Activated T-helper 1 cell treated with anti-CD3 and anti-CD28 coated beads, Interleukin-12 subunit alpha, Interleukin-12 subunit beta, Interleukin-2, Interleukin-4 antibody, amounts not matched to agents 30 ng/mL and 10 ng/mL and 1 ng/mL, durations not matched to agents 14 hours and 24 hours and 36 hours (primary cell): ENCODE measurements around the gene CAMTA1. TPM values are rescaled to one million over a fixed set of nuclear protein-coding genes. Genes with fewer than 3 reads are reported as not detected.

Experiments used
- DNase-seq: peaks from one replicate; pipeline ENCODE4 v3.0.0; 2021; ENCODE audit warnings: low spot score
- H3K27ac Mint-ChIP-seq: one replicate; pipeline ENCODE4 v1.8.0; 2021; ENCODE audit warnings: mild to moderate bottlenecking, mixed read lengths
- H3K27me3 Mint-ChIP-seq: one replicate; pipeline ENCODE4 v1.8.0; 2022; ENCODE audit warnings: mild to moderate bottlenecking, moderate library complexity, mixed read lengths; ENCODE audit not compliant: insufficient read depth
- H3K36me3 Mint-ChIP-seq: one replicate; pipeline ENCODE4 v1.8.0; 2021; ENCODE audit warnings: low read depth, mixed read lengths
- H3K4me1 Mint-ChIP-seq: one replicate; pipeline ENCODE4 v1.8.0; 2021; ENCODE audit warnings: low read depth, mixed read lengths
- H3K4me3 Mint-ChIP-seq: one replicate; pipeline ENCODE4 v1.8.0; 2021; ENCODE audit warnings: mild to moderate bottlenecking, moderate library complexity, mixed read lengths
- H3K9me3 Mint-ChIP-seq: one replicate; pipeline ENCODE4 v1.8.0; 2021; ENCODE audit warnings: mixed read lengths
- intact Hi-C: fragments of 100-400 bp; cut with micrococcal nuclease; formaldehyde crosslinking; loops from one replicate; pipeline ENCODE4 v1.15.1; 2024
- total RNA-seq: library from RNA; stranded (reverse); gene quantifications from 2 replicates; pipeline ENCODE4 v1.2.3, GENCODE V29; 2022

Gene CAMTA1
- total RNA-seq, 1 donor from 2014 or later: 57.2 TPM

DNA sequence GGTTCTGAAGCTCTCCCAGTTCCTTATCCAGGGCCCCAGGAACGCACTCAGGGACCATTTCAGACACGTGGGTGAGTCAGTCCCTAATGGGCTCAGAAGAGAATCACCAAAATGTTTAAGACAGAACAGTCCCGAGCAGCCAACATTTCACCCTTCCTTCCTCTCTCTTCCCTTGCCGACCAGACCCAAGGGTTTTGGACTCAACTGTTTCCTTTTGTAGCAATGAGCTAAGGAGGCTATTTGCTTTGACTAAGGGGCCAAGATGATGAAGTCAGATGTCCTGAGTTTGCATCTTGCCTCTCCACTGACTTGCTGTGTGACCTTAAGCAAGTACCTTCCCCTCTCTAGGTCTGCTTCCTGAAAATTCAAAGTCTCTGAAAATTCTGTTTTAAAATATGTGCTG is 513.5 kb downstream of the CAMTA1 start:
- intact Hi-C loops: no loop called here
- Mint-ChIP-seq H3K4me3 (no peak overlapping the region), H3K27ac (no peak overlapping the region), H3K36me3 (no peaks in the 10 kb centered on the region), H3K27me3 (peaks cover 4% of the 10 kb centered on the region), H3K9me3 (no peaks in the 10 kb centered on the region), H3K4me1 (no peaks in the 10 kb centered on the region)
- no peak for DNase-seq

DNA sequence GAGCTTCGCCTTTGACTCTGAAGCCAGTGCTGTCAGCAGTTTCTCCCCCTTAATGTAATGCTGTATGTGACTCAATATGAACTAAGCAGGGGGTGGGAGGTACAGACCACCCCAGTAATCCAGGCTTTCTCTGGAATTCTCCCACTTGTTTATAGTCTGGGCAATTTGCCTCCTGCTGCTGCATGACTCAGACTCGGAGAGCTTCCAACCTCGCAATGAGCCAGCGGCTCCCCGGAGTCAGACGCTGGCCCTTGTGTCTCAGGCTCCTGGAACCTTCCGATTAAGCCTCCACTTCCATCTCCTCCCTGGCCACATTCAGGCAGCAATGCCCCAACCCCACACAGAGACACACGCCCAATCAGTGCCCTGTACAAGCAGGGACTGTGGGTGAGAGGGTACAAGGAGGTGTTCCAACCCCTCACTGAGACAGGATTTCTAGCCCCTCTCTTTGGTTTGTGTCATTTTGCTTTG is 514.1 kb downstream of the CAMTA1 start:
- intact Hi-C loops: no loop called here
- Mint-ChIP-seq H3K27me3 (peaks cover 4% of the 10 kb centered on the region), H3K36me3 (no peaks in the 10 kb centered on the region), H3K4me1 (no peaks in the 10 kb centered on the region), H3K9me3 (no peaks in the 10 kb centered on the region), H3K27ac (no peak overlapping the region), H3K4me3 (no peak overlapping the region)
- DNase-seq: no peak

- no peaks in the 10 kb centered on the region for H3K4me1 Mint-ChIP-seq
- DNase-seq: no peak
- H3K4me3 Mint-ChIP-seq: no peak overlapping the region
- H3K36me3 Mint-ChIP-seq: no peaks in the 10 kb centered on the region
- no peak overlapping the region for H3K27ac Mint-ChIP-seq
- H3K9me3 Mint-ChIP-seq: no peaks in the 10 kb centered on the region
- intact Hi-C loops: no loop called here
- peaks cover 4% of the 10 kb centered on the region for H3K27me3 Mint-ChIP-seq
These were observed 514.7 kb downstream of the CAMTA1 start for GRCh38 chr1:7299994-7300393.

- intact Hi-C loops: no loop called here
- no peaks in the 10 kb centered on the region for H3K36me3 Mint-ChIP-seq
These were observed 515.8 kb downstream of the CAMTA1 start for GRCh38 chr1:7300893-7301663.

GRCh38 chr1:7301664-7301981 is 516.4 kb downstream of the CAMTA1 start:
- no peak for DNase-seq
- Mint-ChIP-seq H3K4me3 (no peak overlapping the region), H3K36me3 (no peaks in the 10 kb centered on the region), H3K27ac (no peak overlapping the region), H3K9me3 (no peaks in the 10 kb centered on the region), H3K4me1 (no peaks in the 10 kb centered on the region), H3K27me3 (peaks cover 4% of the 10 kb centered on the region)
- intact Hi-C loops: no loop called here

More at GRCh38 chr1:7300893-7301663, 515.8 kb downstream of the CAMTA1 start:
- no peak overlapping the region for H3K27ac Mint-ChIP-seq
- peaks cover 4% of the 10 kb centered on the region for H3K27me3 Mint-ChIP-seq
- no peaks in the 10 kb centered on the region for H3K9me3 Mint-ChIP-seq
- no peak overlapping the region for H3K4me3 Mint-ChIP-seq
- DNase-seq: no peak
- H3K4me1 Mint-ChIP-seq: no peaks in the 10 kb centered on the region

- Mint-ChIP-seq H3K4me3 (no peak overlapping the region), H3K27me3 (peaks cover 4% of the 10 kb centered on the region), H3K4me1 (no peaks in the 10 kb centered on the region), H3K27ac (no peak overlapping the region), H3K9me3 (no peaks in the 10 kb centered on the region), H3K36me3 (no peaks in the 10 kb centered on the region)
- DNase-seq: no peak
- intact Hi-C loops: no loop called here
These were observed 516.9 kb downstream of the CAMTA1 start for GRCh38 chr1:7302126-7302525.

DNA sequence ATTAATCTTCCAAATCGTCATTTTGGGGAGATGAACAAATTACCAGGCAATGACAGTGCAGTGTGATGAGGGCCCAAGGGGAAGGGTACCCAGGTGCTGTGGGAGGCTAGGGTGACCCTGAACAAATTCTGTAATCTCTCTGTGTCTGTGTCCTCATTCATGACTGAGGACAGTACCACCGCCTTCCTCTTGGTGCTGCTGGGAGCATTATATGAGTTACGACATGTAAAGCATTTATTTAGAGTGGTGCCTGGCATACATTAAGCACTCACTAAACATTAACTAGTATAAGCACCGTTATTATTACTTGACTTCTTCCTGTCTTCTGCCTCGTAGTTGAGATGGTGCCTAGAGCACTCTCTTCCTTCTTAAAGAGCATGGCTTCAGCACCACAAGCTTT is 517.6 kb downstream of the CAMTA1 start:
- DNase-seq: no peak
- intact Hi-C loops: no loop called here
- H3K9me3 Mint-ChIP-seq: no peaks in the 10 kb centered on the region
- no peaks in the 10 kb centered on the region for H3K36me3 Mint-ChIP-seq
- H3K4me3 Mint-ChIP-seq: no peak overlapping the region
- H3K27ac Mint-ChIP-seq: no peak overlapping the region
- no peaks in the 10 kb centered on the region for H3K4me1 Mint-ChIP-seq
- peaks cover 8% of the 10 kb centered on the region for H3K27me3 Mint-ChIP-seq

DNA sequence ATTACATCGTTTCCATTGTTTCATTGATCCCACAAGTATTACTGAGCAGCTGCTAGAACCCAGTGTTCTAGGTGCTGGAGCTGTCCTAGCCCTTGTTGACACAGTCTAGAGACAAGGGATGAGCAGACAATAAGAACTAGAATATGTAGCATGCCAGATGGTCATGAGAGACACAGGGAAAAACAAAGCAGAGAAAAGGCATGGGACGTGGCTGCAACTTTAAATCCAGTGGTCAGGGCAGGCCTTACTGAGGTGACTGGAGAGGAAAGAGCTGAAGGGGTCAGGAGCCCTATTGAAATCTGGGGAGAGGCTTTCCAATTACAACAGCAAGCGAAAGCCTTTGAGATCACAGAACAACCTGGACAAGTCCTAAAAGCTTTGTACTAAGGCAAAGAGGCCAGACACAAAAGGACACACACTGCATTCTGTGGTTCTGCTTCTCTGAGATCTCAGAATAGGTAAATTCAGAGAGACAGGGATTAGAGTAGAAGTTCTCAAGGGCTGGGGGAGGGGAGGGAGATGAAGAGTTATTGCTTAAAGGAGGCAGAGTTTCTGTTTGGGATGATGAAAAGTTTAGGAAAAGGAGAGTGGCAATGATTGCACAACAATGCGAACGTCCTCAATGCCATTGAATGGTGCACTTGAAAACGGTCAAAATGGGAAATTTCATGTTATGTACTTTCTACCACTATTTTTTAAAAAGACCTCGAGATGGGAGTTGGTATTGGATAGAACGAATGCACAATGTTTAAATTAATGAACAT is 518.5 kb downstream of the CAMTA1 start:
- peaks cover 3% of the 10 kb centered on the region for H3K9me3 Mint-ChIP-seq
- intact Hi-C loops: no loop called here
- peaks cover 8% of the 10 kb centered on the region for H3K27me3 Mint-ChIP-seq
- H3K27ac Mint-ChIP-seq: no peak overlapping the region
- no peaks in the 10 kb centered on the region for H3K4me1 Mint-ChIP-seq
- no peak for DNase-seq
- H3K4me3 Mint-ChIP-seq: no peak overlapping the region
- no peaks in the 10 kb centered on the region for H3K36me3 Mint-ChIP-seq

DNA sequence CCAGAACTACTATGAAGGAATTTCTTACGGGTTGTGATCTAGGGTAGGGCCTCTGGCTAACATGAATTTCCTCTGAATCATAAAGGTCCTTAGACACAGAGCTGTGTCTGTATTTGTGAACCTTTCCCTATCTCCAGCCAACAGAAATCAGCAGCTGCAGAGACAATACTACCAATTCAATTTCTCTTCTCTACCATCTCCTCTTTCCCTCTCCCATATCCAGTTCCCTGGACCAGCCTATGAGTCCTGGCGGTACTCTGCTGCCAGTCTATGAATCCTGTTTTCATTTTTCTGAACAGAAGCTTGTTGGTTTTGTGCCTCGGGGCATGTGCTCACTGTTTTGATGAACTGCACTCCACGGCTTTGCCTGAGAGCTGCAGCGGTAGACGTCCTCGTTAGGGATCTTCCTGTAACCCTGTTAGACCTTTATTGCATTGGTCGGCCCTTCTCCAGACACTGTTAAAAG is 527.9 kb downstream of the CAMTA1 start:
- no peaks in the 10 kb centered on the region for H3K27me3 Mint-ChIP-seq
- intact Hi-C loops: no loop called here
- H3K9me3 Mint-ChIP-seq: peaks cover 2% of the 10 kb centered on the region
- no peaks in the 10 kb centered on the region for H3K36me3 Mint-ChIP-seq
- no peak overlapping the region for H3K27ac Mint-ChIP-seq
- no peak overlapping the region for H3K4me3 Mint-ChIP-seq
- H3K4me1 Mint-ChIP-seq: no peaks in the 10 kb centered on the region
- DNase-seq: no peak

GRCh38 chr1:7313826-7314225 is 528.6 kb downstream of the CAMTA1 start:
- Mint-ChIP-seq H3K27ac (no peak overlapping the region), H3K4me1 (no peaks in the 10 kb centered on the region), H3K36me3 (no peaks in the 10 kb centered on the region), H3K4me3 (no peak overlapping the region), H3K9me3 (no peaks in the 10 kb centered on the region), H3K27me3 (no peaks in the 10 kb centered on the region)
- no peak for DNase-seq
- intact Hi-C loops: no loop called here

GRCh38 chr1:7315316-7315715 is 530.1 kb downstream of the CAMTA1 start:
- no peak for DNase-seq
- H3K9me3 Mint-ChIP-seq: no peaks in the 10 kb centered on the region
- no peak overlapping the region for H3K4me3 Mint-ChIP-seq
- H3K27me3 Mint-ChIP-seq: no peaks in the 10 kb centered on the region
- H3K4me1 Mint-ChIP-seq: no peaks in the 10 kb centered on the region
- intact Hi-C loops: no loop called here
- no peak overlapping the region for H3K27ac Mint-ChIP-seq
- H3K36me3 Mint-ChIP-seq: no peaks in the 10 kb centered on the region

DNA sequence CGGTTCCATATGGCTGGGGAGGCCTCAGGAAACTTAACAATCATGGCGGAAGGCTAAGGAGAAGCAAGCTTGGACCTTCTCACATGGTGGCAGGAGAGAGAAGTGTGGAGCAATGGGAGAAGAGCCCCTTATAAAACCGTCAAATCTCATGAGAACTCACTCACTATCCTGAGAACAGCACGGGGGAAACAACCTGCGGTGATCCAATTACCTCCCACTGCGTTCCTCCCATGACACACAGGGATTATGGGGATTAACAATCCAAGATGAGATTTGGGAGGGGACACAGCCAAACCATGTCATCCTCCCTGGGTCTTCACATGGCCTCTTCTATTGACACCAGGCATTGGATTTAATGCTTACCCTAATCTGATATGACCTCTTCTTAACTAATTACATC is 530.7 kb downstream of the CAMTA1 start:
- intact Hi-C loops: no loop called here
- H3K4me1 Mint-ChIP-seq: no peaks in the 10 kb centered on the region
- no peak for DNase-seq
- no peaks in the 10 kb centered on the region for H3K36me3 Mint-ChIP-seq
- H3K27ac Mint-ChIP-seq: no peak overlapping the region
- no peaks in the 10 kb centered on the region for H3K9me3 Mint-ChIP-seq
- no peak overlapping the region for H3K4me3 Mint-ChIP-seq
- no peaks in the 10 kb centered on the region for H3K27me3 Mint-ChIP-seq

GRCh38 chr1:7317888-7318287 is 532.6 kb downstream of the CAMTA1 start:
- no peak for DNase-seq
- no peak overlapping the region for H3K27ac Mint-ChIP-seq
- no peaks in the 10 kb centered on the region for H3K36me3 Mint-ChIP-seq
- intact Hi-C loops: no loop called here
- H3K27me3 Mint-ChIP-seq: no peaks in the 10 kb centered on the region
- no peaks in the 10 kb centered on the region for H3K4me1 Mint-ChIP-seq
- H3K9me3 Mint-ChIP-seq: no peaks in the 10 kb centered on the region
- H3K4me3 Mint-ChIP-seq: no peak overlapping the region
